GM19351 (cell line): ENCODE results near the gene IDS.

Source experiments
- ATAC-seq: cut with Tn5 transposase; IDR thresholded peaks from one replicate; pipeline ENCODE4 v1.9.1; 2021; ENCODE audit warnings: mild to moderate bottlenecking, moderate library complexity; ENCODE audit not compliant: unreplicated experiment

The IDS gene

GRCh38 chrX:149462849-149463248, 42.3 kb downstream of the IDS start:
- no peak for ATAC-seq

- no peak for ATAC-seq
Observed at GRCh38 chrX:149461746-149462145, 43.4 kb downstream of the IDS start.

- no peak for ATAC-seq
Observed at GRCh38 chrX:149458586-149458985, 46.5 kb downstream of the IDS start.

GRCh38 chrX:149456476-149457245, 48.4 kb downstream of the IDS start:
- no peak for ATAC-seq

- no peak for ATAC-seq
Observed at GRCh38 chrX:149455934-149456333, 49.2 kb downstream of the IDS start.

- ATAC-seq = no peak
Observed at GRCh38 chrX:149453906-149454822, 50.9 kb downstream of the IDS start.

GRCh38 chrX:149453030-149453429, 52.1 kb downstream of the IDS start:
- no peak for ATAC-seq

- ATAC-seq = no peak
Observed at GRCh38 chrX:149433451-149433850, 71.7 kb downstream of the IDS start.

GRCh38 chrX:149433051-149433450, 72.1 kb downstream of the IDS start:
- ATAC-seq = no peak
